ENCODE data around the gene DUSP8. TPM values are rescaled to one million over a fixed set of nuclear protein-coding genes. Genes with fewer than 3 reads are reported as not detected.

The DUSP8 gene
- total RNA-seq, 2 donors from 2014 or later, result 21.8 to 33.9 TPM

DNA sequence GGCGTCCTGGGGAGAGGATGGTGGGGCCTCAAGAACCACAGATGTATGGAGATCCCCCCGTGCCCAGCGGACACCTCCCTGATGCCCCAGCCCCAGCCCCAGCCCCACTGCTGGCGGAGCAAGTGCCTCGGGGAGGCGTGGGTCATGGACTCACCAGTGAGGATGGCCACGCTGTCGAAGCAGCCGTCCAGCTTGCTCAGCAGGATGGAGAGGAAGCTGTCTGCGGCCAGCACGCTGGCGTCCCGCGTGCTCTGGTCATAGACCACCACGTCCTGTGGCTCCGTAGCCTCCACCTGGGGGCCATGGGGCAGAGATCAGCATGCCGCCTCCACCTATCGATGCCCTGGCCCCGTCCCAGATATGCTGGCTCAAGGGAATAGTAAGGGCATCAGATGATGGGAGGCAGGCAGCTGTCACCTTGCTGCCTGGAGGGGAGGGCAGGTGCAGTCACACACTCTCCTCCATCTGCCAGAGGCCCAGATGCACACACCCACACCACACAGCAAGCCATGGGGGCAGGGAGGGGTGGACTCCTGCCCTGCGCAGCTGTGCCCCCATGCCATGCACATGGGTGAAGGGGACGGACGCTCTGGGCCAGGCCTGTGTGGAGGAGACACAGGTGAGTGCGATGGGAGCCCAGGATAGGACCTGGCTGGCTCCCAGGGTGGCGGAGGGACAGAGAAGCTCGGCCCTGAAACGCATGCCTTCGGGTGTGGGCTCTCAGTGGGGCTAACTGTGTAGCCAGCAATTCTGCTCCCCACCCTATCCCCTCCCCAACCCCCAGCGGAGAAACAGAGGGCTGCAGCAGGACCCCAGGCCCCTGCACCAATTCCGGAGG is 8.2 kb downstream of the DUSP8 start:
- Histone ChIP-seq H3K9ac (ENCODE audit: low read depth in 2 of 2, low read length in 2 of 2) (peak overlapping the region in 1 of 2 donors; percentile 61), H3K27ac (no peak overlapping the region), H3K4me3 (no peak overlapping the region), H3K4me1 (peaks cover 15% of the 10 kb centered on the region), H3K36me3 (no peaks in the 10 kb centered on the region), H3K27me3 (no peaks in the 10 kb centered on the region), H3K9me3 (no peaks in the 10 kb centered on the region)
- DNase-seq, result no peak
- TF ChIP-seq, protein P1, sequence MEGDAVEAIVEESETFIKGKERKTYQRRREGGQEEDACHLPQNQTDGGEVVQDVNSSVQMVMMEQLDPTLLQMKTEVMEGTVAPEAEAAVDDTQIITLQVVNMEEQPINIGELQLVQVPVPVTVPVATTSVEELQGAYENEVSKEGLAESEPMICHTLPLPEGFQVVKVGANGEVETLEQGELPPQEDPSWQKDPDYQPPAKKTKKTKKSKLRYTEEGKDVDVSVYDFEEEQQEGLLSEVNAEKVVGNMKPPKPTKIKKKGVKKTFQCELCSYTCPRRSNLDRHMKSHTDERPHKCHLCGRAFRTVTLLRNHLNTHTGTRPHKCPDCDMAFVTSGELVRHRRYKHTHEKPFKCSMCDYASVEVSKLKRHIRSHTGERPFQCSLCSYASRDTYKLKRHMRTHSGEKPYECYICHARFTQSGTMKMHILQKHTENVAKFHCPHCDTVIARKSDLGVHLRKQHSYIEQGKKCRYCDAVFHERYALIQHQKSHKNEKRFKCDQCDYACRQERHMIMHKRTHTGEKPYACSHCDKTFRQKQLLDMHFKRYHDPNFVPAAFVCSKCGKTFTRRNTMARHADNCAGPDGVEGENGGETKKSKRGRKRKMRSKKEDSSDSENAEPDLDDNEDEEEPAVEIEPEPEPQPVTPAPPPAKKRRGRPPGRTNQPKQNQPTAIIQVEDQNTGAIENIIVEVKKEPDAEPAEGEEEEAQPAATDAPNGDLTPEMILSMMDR (IDR thresholded peaks at IDR 0.05), result no peak
- intact Hi-C loops (cut with DNase I), result no loop called here

DNA sequence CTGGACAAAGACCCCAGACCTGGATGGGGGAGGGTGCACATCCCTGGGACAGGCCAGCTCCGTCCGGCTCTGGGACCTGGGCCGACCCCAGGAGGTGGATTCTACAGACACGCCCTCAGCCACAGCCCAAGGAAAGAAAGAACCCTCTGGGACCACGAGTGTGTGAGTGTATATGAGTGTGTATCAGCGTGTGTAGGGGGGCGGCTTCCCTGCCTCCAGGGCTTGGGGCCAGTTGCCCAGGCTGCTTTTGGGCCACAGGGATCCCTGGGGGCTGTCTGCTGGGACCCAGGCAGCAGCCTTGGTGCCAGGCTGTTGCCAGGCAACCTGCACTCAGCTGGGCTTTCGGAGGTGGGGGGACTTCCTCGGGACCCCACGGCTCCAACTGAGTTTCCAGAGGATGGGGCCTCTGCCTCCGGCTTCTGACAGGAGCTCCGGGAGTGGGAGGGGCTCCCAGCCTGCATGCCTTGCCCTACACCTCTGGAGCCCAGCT is 8.9 kb downstream of the DUSP8 start:
- Histone ChIP-seq H3K27ac (no peak overlapping the region), H3K27me3 (no peaks in the 10 kb centered on the region), H3K4me1 (peaks cover 22% of the 10 kb centered on the region), H3K4me3 (no peak overlapping the region), H3K36me3 (no peaks in the 10 kb centered on the region), H3K9me3 (no peaks in the 10 kb centered on the region), H3K9ac (ENCODE audit: low read depth in 2 of 2, low read length in 2 of 2) (no peak overlapping the region)
- DNase-seq, result no peak
- TF ChIP-seq, protein P1 (IDR thresholded peaks at IDR 0.05), result no peak
- intact Hi-C loops (cut with DNase I), result no loop called here

DNA sequence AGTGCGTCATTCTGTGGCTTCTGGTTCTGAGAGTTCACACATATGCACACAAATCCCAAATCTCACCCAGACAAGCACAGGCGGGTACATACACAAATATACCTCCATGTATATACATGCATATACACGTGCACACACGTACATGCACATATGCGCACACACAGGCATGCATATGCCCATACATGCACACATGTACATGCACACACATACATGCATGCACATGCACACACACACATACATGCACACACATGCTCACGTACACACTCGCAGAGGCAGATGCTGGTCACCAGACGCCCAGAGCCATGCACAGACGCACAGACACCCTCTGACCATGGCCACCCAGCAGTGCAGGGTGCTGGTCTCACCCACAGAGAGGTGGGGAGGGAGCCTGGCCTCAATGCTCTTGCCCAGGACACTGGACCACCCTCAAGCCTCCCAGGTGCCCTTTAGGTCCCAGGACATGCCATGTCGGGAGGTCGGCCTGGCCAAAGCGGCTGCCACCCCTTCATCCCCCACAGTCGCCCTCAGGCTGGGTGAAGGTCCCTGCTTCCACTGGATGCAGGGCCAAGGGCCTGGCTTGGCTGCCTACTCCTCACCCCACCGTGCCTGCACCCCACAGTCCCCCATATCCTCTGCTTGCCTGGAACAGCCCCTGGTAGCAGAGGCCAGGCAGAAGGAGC is 9.5 kb downstream of the DUSP8 start:
- H3K36me3 ChIP-seq, result no peaks in the 10 kb centered on the region
- no peaks in the 10 kb centered on the region for H3K27me3 ChIP-seq
- H3K27ac ChIP-seq, result no peak overlapping the region
- H3K4me1 ChIP-seq, result peaks cover 22% of the 10 kb centered on the region
- no peaks in the 10 kb centered on the region for H3K9me3 ChIP-seq
- H3K4me3 ChIP-seq, result no peak overlapping the region
- H3K9ac ChIP-seq (ENCODE audit: low read depth in 2 of 2, low read length in 2 of 2), result no peak overlapping the region
- TF ChIP-seq, protein P1 (IDR thresholded peaks at IDR 0.05), result no peak
- no peak for DNase-seq
- intact Hi-C loops (cut with DNase I), result no loop called here

DNA sequence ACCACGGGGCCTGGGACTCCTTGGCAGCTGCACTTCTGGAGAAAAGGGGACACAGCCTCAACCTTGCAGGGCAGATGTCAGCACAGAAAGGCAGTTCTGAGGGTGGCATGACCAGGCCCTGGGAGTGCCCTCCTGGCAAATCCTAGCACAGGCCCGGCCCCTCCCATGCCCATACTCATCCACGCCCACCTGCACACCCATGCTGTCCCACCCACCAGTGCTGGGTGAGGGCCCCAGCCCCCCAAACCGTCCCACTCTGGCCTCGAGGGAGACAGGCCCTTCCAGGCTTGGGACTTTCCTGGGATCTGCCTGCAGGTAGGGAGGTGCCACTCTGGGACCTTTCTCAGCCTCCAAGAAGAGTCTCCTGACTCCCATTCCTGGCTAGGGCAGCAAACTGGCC is 10.1 kb downstream of the DUSP8 start:
- DNase-seq, result no peak
- peaks cover 22% of the 10 kb centered on the region for H3K4me1 ChIP-seq

DNA sequence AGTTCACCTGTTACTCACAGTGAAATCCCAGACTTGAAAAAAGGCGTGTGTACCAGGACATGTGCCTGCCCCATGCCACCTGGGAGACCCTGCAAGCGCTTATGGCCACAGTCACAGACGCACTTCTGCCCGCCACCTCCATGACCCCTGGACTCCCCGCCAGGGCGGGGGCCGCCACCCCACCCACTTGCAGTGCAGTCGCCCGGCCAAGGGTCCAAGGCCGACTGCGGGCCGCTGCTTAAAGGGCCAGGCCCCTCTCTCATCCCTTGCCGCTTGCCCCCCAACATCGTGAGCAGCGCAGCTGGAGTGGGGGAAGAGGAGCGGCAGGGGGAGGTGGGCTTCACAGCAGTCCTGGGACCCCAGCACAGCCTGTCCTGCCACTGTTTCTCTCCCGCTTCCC is 10.8 kb downstream of the DUSP8 start:
- intact Hi-C loops (cut with DNase I), result no loop called here
- Histone ChIP-seq H3K4me1 (peaks cover 22% of the 10 kb centered on the region), H3K27me3 (no peaks in the 10 kb centered on the region), H3K4me3 (no peak overlapping the region), H3K36me3 (no peaks in the 10 kb centered on the region), H3K9me3 (no peaks in the 10 kb centered on the region), H3K9ac (ENCODE audit: low read depth in 2 of 2, low read length in 2 of 2) (no peak overlapping the region), H3K27ac (no peak overlapping the region)
- TF ChIP-seq, protein P1 (IDR thresholded peaks at IDR 0.05), result no peak
- no peak for DNase-seq

More for the DNA sequence above, 10.1 kb downstream of the DUSP8 start:
- Histone ChIP-seq H3K27me3 (no peaks in the 10 kb centered on the region), H3K4me3 (no peak overlapping the region), H3K9me3 (no peaks in the 10 kb centered on the region), H3K36me3 (no peaks in the 10 kb centered on the region), H3K27ac (no peak overlapping the region), H3K9ac (ENCODE audit: low read depth in 2 of 2, low read length in 2 of 2) (no peak overlapping the region)
- TF ChIP-seq, protein P1 (IDR thresholded peaks at IDR 0.05), result no peak
- intact Hi-C loops (cut with DNase I), result no loop called here

All from colonic mucosa (tissue), 4 donors.